ENCODE results near the gene CYLD. TPM values are rescaled to one million over a fixed set of nuclear protein-coding genes. Genes with fewer than 3 reads are reported as not detected.

CYLD gene
- total and polyA plus RNA-seq, 7 donors, result 7.9 to 45.3 (median 29.6) TPM

DNA sequence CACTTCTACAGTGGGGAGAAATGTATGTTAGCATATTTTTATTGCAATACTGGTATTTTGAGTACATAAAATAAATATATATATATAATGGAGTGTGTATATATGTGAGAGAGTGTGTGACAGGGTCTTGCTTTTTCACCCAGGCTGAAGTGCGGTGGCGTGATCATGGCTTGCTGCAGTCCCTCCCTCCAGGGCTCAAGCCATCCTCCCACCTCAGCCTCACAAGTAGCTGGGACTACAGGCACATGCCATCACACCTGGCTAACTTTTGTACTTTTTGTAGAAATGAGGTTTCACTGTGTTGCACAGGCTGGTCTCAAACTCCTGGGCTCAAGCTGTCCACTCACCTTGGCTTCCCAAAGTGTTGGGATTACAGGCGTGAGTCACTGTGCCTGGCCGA, 4.1 kb downstream of the CYLD start:
- TF ChIP-seq POLR2A (IDR thresholded peaks at IDR 0.05) (no peak), POLR2AphosphoS5 (IDR thresholded peaks at IDR 0.05) (no peak), EP300 (IDR thresholded peaks at IDR 0.05) (no peak)
- TF ChIP-seq, protein P1, sequence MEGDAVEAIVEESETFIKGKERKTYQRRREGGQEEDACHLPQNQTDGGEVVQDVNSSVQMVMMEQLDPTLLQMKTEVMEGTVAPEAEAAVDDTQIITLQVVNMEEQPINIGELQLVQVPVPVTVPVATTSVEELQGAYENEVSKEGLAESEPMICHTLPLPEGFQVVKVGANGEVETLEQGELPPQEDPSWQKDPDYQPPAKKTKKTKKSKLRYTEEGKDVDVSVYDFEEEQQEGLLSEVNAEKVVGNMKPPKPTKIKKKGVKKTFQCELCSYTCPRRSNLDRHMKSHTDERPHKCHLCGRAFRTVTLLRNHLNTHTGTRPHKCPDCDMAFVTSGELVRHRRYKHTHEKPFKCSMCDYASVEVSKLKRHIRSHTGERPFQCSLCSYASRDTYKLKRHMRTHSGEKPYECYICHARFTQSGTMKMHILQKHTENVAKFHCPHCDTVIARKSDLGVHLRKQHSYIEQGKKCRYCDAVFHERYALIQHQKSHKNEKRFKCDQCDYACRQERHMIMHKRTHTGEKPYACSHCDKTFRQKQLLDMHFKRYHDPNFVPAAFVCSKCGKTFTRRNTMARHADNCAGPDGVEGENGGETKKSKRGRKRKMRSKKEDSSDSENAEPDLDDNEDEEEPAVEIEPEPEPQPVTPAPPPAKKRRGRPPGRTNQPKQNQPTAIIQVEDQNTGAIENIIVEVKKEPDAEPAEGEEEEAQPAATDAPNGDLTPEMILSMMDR (IDR thresholded peaks at IDR 0.05), result no peak
- intact Hi-C loops (cut with DNase I), result loop anchor here (10.0 kb wide), 2 partner anchors 151 to 681 kb away; partner anchors contain the start of gene HEATR3
- Histone ChIP-seq H3K27ac (no peak overlapping the region), H3K9me3 (no peaks in the 10 kb centered on the region), H3K4me3 (no peak overlapping the region), H3K4me1 (peaks cover 0 to 64% (median 37%) of the 10 kb centered on the region in 4 donors), H3K27me3 (no peaks in the 10 kb centered on the region), H3K36me3 (peaks cover 0 to 12% (median 0%) of the 10 kb centered on the region in 4 donors)
- 87% methylated on average over 4 of the region's 4 CpGs for WGBS, 2 donors
- DNase-seq, result no peak

DNA sequence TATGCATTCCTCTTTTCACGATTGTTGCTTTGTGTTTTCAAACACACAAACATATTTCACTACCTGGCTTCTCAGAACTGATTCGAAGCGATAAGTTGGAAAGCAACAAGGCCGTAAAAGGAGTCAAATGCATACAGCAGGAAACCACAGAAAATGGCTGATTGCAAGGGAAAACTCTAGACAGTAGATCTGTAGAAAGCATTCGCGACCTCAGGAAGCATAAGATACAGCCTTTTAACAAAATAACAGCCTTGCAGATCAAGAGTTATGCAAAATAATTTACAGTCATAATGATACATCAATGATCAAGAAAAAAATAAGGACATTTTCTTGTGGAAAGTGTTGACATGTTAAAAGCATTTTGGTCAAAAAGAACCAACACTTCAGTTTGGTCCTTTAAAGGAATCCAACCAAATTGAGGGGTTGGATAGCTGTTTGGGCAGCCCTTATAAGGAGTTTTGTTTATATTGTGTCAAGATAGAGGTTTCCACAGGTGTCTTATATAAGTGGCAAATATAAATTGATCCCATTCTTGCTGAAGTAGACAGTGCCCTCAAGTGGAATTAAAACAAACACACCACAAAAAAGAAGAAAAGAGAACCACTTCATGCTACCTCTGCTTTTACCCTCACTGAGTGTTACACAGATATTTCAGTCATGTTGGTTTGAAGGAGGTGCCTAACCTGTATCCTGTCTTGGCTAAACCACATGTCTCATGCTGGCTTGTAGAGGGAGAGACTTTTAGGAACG, 5.5 kb downstream of the CYLD start:
- Histone ChIP-seq H3K27ac (peak overlapping the region in 2 of 4 donors; percentile 5), H3K27me3 (no peaks in the 10 kb centered on the region), H3K36me3 (peaks cover 0 to 26% (median under 1%) of the 10 kb centered on the region in 4 donors), H3K9me3 (no peaks in the 10 kb centered on the region), H3K4me3 (no peak overlapping the region), H3K4me1 (peaks cover 0 to 59% (median 36%) of the 10 kb centered on the region in 4 donors)
- intact Hi-C loops (cut with DNase I), result loop anchor here (10.0 kb wide), 2 partner anchors 153 to 683 kb away; partner anchors contain the start of gene HEATR3
- TF ChIP-seq, protein P1 (IDR thresholded peaks at IDR 0.05), result no peak
- TF ChIP-seq POLR2AphosphoS5 (IDR thresholded peaks at IDR 0.05) (no peak), POLR2A (IDR thresholded peaks at IDR 0.05) (no peak), EP300 (IDR thresholded peaks at IDR 0.05) (no peak)
- 37 to 77% methylated on average over 7 of the region's 7 CpGs for WGBS, 2 donors
- no peak for DNase-seq

DNA sequence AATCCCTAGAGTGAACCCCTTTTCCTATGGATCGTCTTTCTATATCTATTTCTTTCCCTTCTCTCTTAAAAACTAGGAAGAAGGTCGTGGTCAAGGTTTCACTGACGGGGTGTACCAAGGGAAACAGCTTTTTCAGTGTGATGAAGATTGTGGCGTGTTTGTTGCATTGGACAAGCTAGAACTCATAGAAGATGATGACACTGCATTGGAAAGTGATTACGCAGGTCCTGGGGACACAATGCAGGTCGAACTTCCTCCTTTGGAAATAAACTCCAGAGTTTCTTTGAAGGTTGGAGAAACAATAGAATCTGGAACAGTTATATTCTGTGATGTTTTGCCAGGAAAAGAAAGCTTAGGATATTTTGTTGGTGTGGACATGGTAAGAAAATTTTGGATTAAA, 9.6 kb downstream of the CYLD start:
- no peak for TF ChIP-seq EP300 (IDR thresholded peaks at IDR 0.05)
- no peak for TF ChIP-seq POLR2A (IDR thresholded peaks at IDR 0.05)
- TF ChIP-seq, protein P1 (IDR thresholded peaks at IDR 0.05), result no peak
- TF ChIP-seq POLR2AphosphoS5 (IDR thresholded peaks at IDR 0.05), result no peak
- 83 to 86% methylated on average over 6 of the region's 6 CpGs for WGBS, 2 donors
- Histone ChIP-seq H3K36me3 (peaks cover 4 to 63% (median 12%) of the 10 kb centered on the region in 4 donors), H3K27me3 (no peaks in the 10 kb centered on the region), H3K4me3 (no peak overlapping the region), H3K4me1 (peaks cover 0 to 25% (median 8%) of the 10 kb centered on the region in 4 donors), H3K9me3 (no peaks in the 10 kb centered on the region), H3K27ac (no peak overlapping the region)
- intact Hi-C loops (cut with DNase I), result no loop called here
- no peak for DNase-seq

DNA sequence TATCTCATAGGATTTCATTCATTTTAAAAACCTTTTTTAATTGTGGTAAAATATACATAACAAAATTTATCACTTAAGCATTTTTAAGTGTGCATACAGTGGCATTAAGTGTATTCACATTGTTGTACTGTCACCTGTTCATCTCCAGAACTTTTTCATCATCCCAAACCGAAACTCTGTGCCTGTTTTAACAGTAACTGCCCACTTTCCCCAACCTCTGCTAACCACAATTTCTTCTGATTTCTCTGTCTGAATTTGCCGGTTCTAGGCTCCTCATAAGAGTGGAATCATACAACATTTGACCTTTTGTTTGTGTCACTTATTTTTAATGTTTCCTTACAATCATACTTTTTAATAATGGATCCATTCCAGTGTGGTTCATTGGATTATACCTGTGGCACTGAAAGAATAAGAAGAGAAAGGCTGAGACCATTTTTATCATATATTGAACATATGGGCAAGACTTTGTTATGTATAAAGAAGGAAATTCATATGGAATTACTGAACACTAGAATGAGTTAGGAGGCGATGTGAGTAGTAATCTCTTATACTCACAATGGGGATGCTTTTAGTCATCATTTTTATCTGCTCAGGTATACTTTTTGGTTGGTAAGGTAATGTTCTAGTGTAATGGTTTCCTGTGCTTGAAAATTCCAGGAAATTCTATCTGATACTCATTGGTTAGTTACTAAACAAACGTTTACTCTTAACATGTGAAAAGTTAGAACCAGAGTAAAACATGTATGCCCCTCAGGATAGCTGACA, 10.8 kb downstream of the CYLD start:
- intact Hi-C loops (cut with DNase I), result no loop called here
- Histone ChIP-seq H3K36me3 (peaks cover 4 to 73% (median 12%) of the 10 kb centered on the region in 4 donors), H3K27ac (no peak overlapping the region), H3K4me3 (no peak overlapping the region), H3K4me1 (peaks cover 0 to 16% (median 6%) of the 10 kb centered on the region in 4 donors), H3K27me3 (no peaks in the 10 kb centered on the region), H3K9me3 (no peaks in the 10 kb centered on the region)
- no peak for DNase-seq
- 76 to 78% methylated on average over 4 of the region's 4 CpGs for WGBS, 2 donors
- TF ChIP-seq, protein P1 (IDR thresholded peaks at IDR 0.05), result no peak
- TF ChIP-seq POLR2A (IDR thresholded peaks at IDR 0.05), result no peak
- no peak for TF ChIP-seq POLR2AphosphoS5 (IDR thresholded peaks at IDR 0.05)
- no peak for TF ChIP-seq EP300 (IDR thresholded peaks at IDR 0.05)

Data from sigmoid colon (tissue), 7 donors.